Esophagus squamous epithelium (tissue), 4 donors: ENCODE results near the gene SARS2.

Experiments
- CTCF ChIP-seq, 6 experiments: fragments of 450-650 bp in 4 of 6; fragments of 200-600 bp in 2 of 6; sonication (generic) in 2 of 6; IDR thresholded peaks; one replicate each; pipeline ENCODE4 v1.5.1; 2016 to 2019; ENCODE audit warnings: antibody characterized with exemption in 6 of 6, mild to moderate bottlenecking in 4 of 6, moderate library complexity in 4 of 6
- POLR2A ChIP-seq, 4 donors: fragments of 450-650 bp; IDR thresholded peaks; one replicate each; pipeline ENCODE4 v1.6.1; 2017; ENCODE audit warnings: antibody characterized with exemption in 4 of 4, mild to moderate bottlenecking in 4 of 4, moderate library complexity in 3 of 4

GRCh38 chr19:38931521-38931793 lies 894 bp upstream of the SARS2 start:
- TF ChIP-seq CTCF (IDR thresholded peaks at IDR 0.05) = no peak
- TF ChIP-seq POLR2A (IDR thresholded peaks at IDR 0.05) = no peak
